OCI-LY7 (cell line): Measurements from ENCODE around the gene CNIH2. TPM values are rescaled to one million over a fixed set of nuclear protein-coding genes. Genes with fewer than 3 reads are reported as not detected.
A peak's percentile ranks its signal among the peaks of the same experiment; 100 is the strongest.

Experiments
- BruUV-seq: library from RNA; stranded (reverse); fragments of 400-500 nt; replicated peaks from 2 replicates; lab custom pipeline; 2021; lab: Mats Ljungman, UMichigan
- CTCF ChIA-PET: fragments of 300-600 bp; sonication (Branson Sonifier 250); formaldehyde crosslinking; loops from one replicate; lab custom pipeline; 2022; ENCODE audit warnings: antibody characterized with exemption; ENCODE audit not compliant: unreplicated experiment; lab: Charles Lee
- POLR2A ChIA-PET: fragments of 300-600 bp; sonication (Branson Sonifier 250); formaldehyde crosslinking; loops from one replicate; lab custom pipeline; 2022; ENCODE audit warnings: antibody characterized with exemption; lab: Charles Lee
- DNase-seq: peaks from one replicate; pipeline ENCODE4 v3.0.0-alpha.2; 2015; ENCODE audit warnings: low spot score
- H2AFZ ChIP-seq: fragments of 200-600 bp; sonication (generic), shearing (Covaris generic); 2 replicates; pipeline ENCODE4 v1.6.1; 2014; ENCODE audit warnings: mild to moderate bottlenecking, antibody characterized with exemption, low read length, moderate library complexity
- H3K27ac ChIP-seq: fragments of 200-600 bp; sonication (generic); 2 replicates; pipeline ENCODE4 v1.5.1; 2014; ENCODE audit warnings: mixed run types, low read depth, mild to moderate bottlenecking, moderate library complexity, low read length, inconsistent platforms; ENCODE audit not compliant: poor library complexity, severe bottlenecking
- H3K36me3 ChIP-seq: fragments of 200-600 bp; sonication (generic); 2 replicates; pipeline ENCODE4 v1.6.1; 2014; ENCODE audit warnings: mild to moderate bottlenecking, antibody characterized with exemption, low read length, moderate library complexity, mixed read lengths; ENCODE audit not compliant: insufficient read depth
- H3K4me1 ChIP-seq: fragments of 200-600 bp; sonication (generic); 2 replicates; pipeline ENCODE4 v1.5.1; 2014; ENCODE audit warnings: mild to moderate bottlenecking, low read length; ENCODE audit not compliant: insufficient read depth, poor library complexity, severe bottlenecking
- H3K4me2 ChIP-seq: fragments of 200-600 bp; sonication (generic); 2 replicates; pipeline ENCODE4 v1.6.1; 2014; ENCODE audit warnings: mild to moderate bottlenecking, low read length
- H3K4me3 ChIP-seq: fragments of 200-600 bp; sonication (generic); 2 replicates; pipeline ENCODE4 v1.5.1; 2014; ENCODE audit warnings: mild to moderate bottlenecking, low read depth, low read length; ENCODE audit not compliant: poor library complexity, severe bottlenecking
- H3K79me2 ChIP-seq: fragments of 200-600 bp; sonication (generic); 2 replicates; pipeline ENCODE4 v1.6.1; 2016; ENCODE audit warnings: low read depth, mild to moderate bottlenecking, low read length, moderate library complexity, mixed read lengths; ENCODE audit not compliant: insufficient read depth
- H3K9me2 ChIP-seq: fragments of 200-600 bp; sonication (generic); 2 replicates; pipeline ENCODE4 v1.6.1; 2016; ENCODE audit warnings: mild to moderate bottlenecking, low read length, mixed read lengths; ENCODE audit not compliant: insufficient read depth
- H3K9me3 ChIP-seq: fragments of 200-600 bp; sonication (generic); 2 replicates; pipeline ENCODE4 v1.6.1; 2014; ENCODE audit warnings: mild to moderate bottlenecking, mixed run types, low read length, mixed read lengths
- H4K20me1 ChIP-seq: fragments of 200-600 bp; sonication (generic); 2 replicates; pipeline ENCODE4 v1.6.1; 2014; ENCODE audit warnings: mild to moderate bottlenecking, antibody characterized with exemption, low read length, moderate library complexity, mixed read lengths; ENCODE audit not compliant: insufficient read depth
- CTCF ChIP-seq: fragments of 200-600 bp; sonication (generic); conservative IDR thresholded peaks from 2 replicates; pipeline ENCODE4 v1.5.1; 2014; ENCODE audit warnings: mild to moderate bottlenecking, antibody characterized with exemption, low read length, moderate library complexity, mixed read lengths
- EZH2phosphoT487 ChIP-seq: fragments of 200-600 bp; sonication (generic); IDR thresholded peaks from 2 replicates; pipeline ENCODE4 v1.6.1; 2018; ENCODE audit warnings: low read depth, borderline replicate concordance, mild to moderate bottlenecking, mixed run types, antibody characterized with exemption, low read length, moderate library complexity, mixed read lengths
- intact Hi-C: fragments of 100-400 bp; cut with micrococcal nuclease; formaldehyde crosslinking; loops from one replicate; pipeline ENCODE4 v1.10.0; 2022; ENCODE audit not compliant: unreplicated experiment
- total RNA-seq, 2 experiments: library from RNA; depleted of rRNA in 1 of 2; stranded (reverse); fragments of >200 nt in 1 of 2; shearing (Covaris generic) in 1 of 2; gene quantifications; 2 replicates each; pipeline ENCODE4 v1.2.3, GENCODE V29; 2014 to 2022

The CNIH2 gene
- total RNA-seq, 2 experiments from 2014 or later: 0.60 to 2.7 TPM

- intact Hi-C loops: no loop called here
- Histone ChIP-seq H4K20me1 (no peaks in the 10 kb centered on the region), H3K9me3 (no peaks in the 10 kb centered on the region), H3K4me3 (no peak overlapping the region), H3K4me2 (peak overlapping the region; percentile 39; the same call in 1 of the 2 replicates), H3K4me1 (peaks cover 27% of the 10 kb centered on the region), H3K9me2 (no peaks in the 10 kb centered on the region), H3K36me3 (peaks cover 25% of the 10 kb centered on the region; the same call in 1 of the 2 replicates), H3K27ac (no peak overlapping the region), H2AFZ (no peak overlapping the region), H3K79me2 (no peaks in the 10 kb centered on the region)
- BruUV-seq: no TSS peak
- no peak for DNase-seq
- POLR2A ChIA-PET: interaction anchor here (0.6 kb wide), 1 partner anchor 39 kb away, joined by 3 read pairs; no protein-coding TSS in a partner anchor
- CTCF ChIA-PET: interaction anchor here (0.6 kb wide), 1 partner anchor 69 kb away, joined by 4 read pairs; no protein-coding TSS in a partner anchor
- TF ChIP-seq EZH2phosphoT487 (no peak), CTCF (no peak)
Measured at GRCh38 chr11:66278363-66279091, 552 bp downstream of the CNIH2 start.

GRCh38 chr11:66279092-66279734 is 1.2 kb downstream of the CNIH2 start:
- no peak overlapping the region for H3K27ac ChIP-seq
- peaks cover 32% of the 10 kb centered on the region for H3K4me1 ChIP-seq

More at GRCh38 chr11:66279092-66279734, 1.2 kb downstream of the CNIH2 start:
- no peak overlapping the region for H2AFZ ChIP-seq
- no peak for DNase-seq
- TF ChIP-seq CTCF (no peak), EZH2phosphoT487 (no peak)
- ChIA-PET CTCF (interaction anchor here (0.6 kb wide), 1 partner anchor 69 kb away, joined by 4 read pairs; no protein-coding TSS in a partner anchor), POLR2A (interaction anchor here (0.6 kb wide), 1 partner anchor 38 kb away, joined by 3 read pairs; no protein-coding TSS in a partner anchor)
- H3K36me3 ChIP-seq: peaks cover 21% of the 10 kb centered on the region; the same call in 1 of the 2 replicates
- intact Hi-C loops: no loop called here
- no peaks in the 10 kb centered on the region for H4K20me1 ChIP-seq
- no peaks in the 10 kb centered on the region for H3K79me2 ChIP-seq
- no peaks in the 10 kb centered on the region for H3K9me3 ChIP-seq
- no peaks in the 10 kb centered on the region for H3K9me2 ChIP-seq
- H3K4me3 ChIP-seq: no peak overlapping the region
- BruUV-seq: no TSS peak
- H3K4me2 ChIP-seq: no peak overlapping the region
